ENCODE data around the gene EXOC6. TPM values are rescaled to one million over a fixed set of nuclear protein-coding genes. Genes with fewer than 3 reads are reported as not detected.

EXOC6 gene
- total and polyA plus RNA-seq, 8 donors: 17.5 to 24.0 (median 19.8) TPM

GRCh38 chr10:93083743-93084539 is 235.6 kb downstream of the EXOC6 start:
- Histone ChIP-seq H3K4me3 (no peak overlapping the region), H3K36me3 (no peaks in the 10 kb centered on the region), H3K27me3 (peaks cover 0 to 21% of the 10 kb centered on the region in 2 donors), H3K4me1 (peaks cover 0 to 7% of the 10 kb centered on the region in 2 donors), H3K27ac (no peak overlapping the region), H3K9me3 (no peaks in the 10 kb centered on the region)
- no peak for ATAC-seq
- DNase-seq: no peak
- intact Hi-C loops (cut with DNase I): no loop called here
- TF ChIP-seq CTCF (IDR thresholded peaks at IDR 0.05): no peak

GRCh38 chr10:93085272-93085859 is 237.0 kb downstream of the EXOC6 start:
- H3K9me3 ChIP-seq: no peaks in the 10 kb centered on the region
- H3K4me1 ChIP-seq: peaks cover 0 to 3% of the 10 kb centered on the region in 2 donors
- H3K36me3 ChIP-seq: no peaks in the 10 kb centered on the region
- no peak overlapping the region for H3K27ac ChIP-seq
- ATAC-seq: no peak
- intact Hi-C loops (cut with DNase I): no loop called here
- peaks cover 0 to 6% of the 10 kb centered on the region in 2 donors for H3K27me3 ChIP-seq
- no peak for TF ChIP-seq CTCF (IDR thresholded peaks at IDR 0.05)
- DNase-seq: no peak
- H3K4me3 ChIP-seq: no peak overlapping the region

- no peak for TF ChIP-seq CTCF (IDR thresholded peaks at IDR 0.05)
- no peak overlapping the region for H3K4me3 ChIP-seq
- intact Hi-C loops (cut with DNase I): no loop called here
- no peak overlapping the region for H3K27ac ChIP-seq
- ATAC-seq (no peak), DNase-seq (no peak)
- no peaks in the 10 kb centered on the region for H3K4me1 ChIP-seq
- H3K36me3 ChIP-seq: no peaks in the 10 kb centered on the region
- H3K27me3 ChIP-seq: no peaks in the 10 kb centered on the region
- no peaks in the 10 kb centered on the region for H3K9me3 ChIP-seq
These were observed 238.0 kb downstream of the EXOC6 start for GRCh38 chr10:93086289-93086688.

GRCh38 chr10:93087846-93088245 is 239.5 kb downstream of the EXOC6 start:
- no peak for TF ChIP-seq CTCF (IDR thresholded peaks at IDR 0.05)
- Histone ChIP-seq H3K4me3 (no peak overlapping the region), H3K27ac (no peak overlapping the region), H3K9me3 (no peaks in the 10 kb centered on the region), H3K4me1 (no peaks in the 10 kb centered on the region), H3K36me3 (no peaks in the 10 kb centered on the region), H3K27me3 (no peaks in the 10 kb centered on the region)
- ATAC-seq: no peak
- intact Hi-C loops (cut with DNase I): no loop called here
- no peak for DNase-seq

GRCh38 chr10:93088466-93088865 is 240.1 kb downstream of the EXOC6 start:
- intact Hi-C loops (cut with DNase I): no loop called here
- Histone ChIP-seq H3K4me3 (no peak overlapping the region), H3K36me3 (no peaks in the 10 kb centered on the region), H3K27ac (no peak overlapping the region), H3K9me3 (no peaks in the 10 kb centered on the region), H3K4me1 (no peaks in the 10 kb centered on the region), H3K27me3 (no peaks in the 10 kb centered on the region)
- DNase-seq: no peak
- no peak for TF ChIP-seq CTCF (IDR thresholded peaks at IDR 0.05)
- ATAC-seq: no peak

All from left lung (tissue), 10 donors.